ENCODE results near the gene SRGAP1. TPM values are rescaled to one million over a fixed set of nuclear protein-coding genes. Genes with fewer than 3 reads are reported as not detected.
"Not testable (repeated sequence)": the region's sequence is repeated elsewhere in the genome, so short reads cannot be mapped to it uniquely, and the experiment has no call there.

The SRGAP1 gene
- total and polyA plus RNA-seq, 2 of the 8 experiments (the other 6 are each of a cell fraction or from before 2014, with no cell fraction given), result 3.2 to 7.3 TPM

GRCh38 chr12:64121086-64121485 lies 276.6 kb downstream of the SRGAP1 start:
- H3K4ac ChIP-seq (replicated peaks; ENCODE audit: insufficient read length, low read depth, low read length); H2BK20ac ChIP-seq (ENCODE audit: low read length); H3K27me3 ChIP-seq (replicated peaks in 1 of 4; ENCODE audit: control insufficient read depth in 3 of 4, extremely low read depth in 1 of 4, insufficient read depth in 3 of 4, low read length in 3 of 4); DNase-seq (ENCODE audit: low read depth in 1 of 2, low spot score in 2 of 2); H3K27ac ChIP-seq (ENCODE audit: low read depth, low read length); H3K4me3 ChIP-seq (ENCODE audit: extremely low read depth in 1 of 4, insufficient read depth in 2 of 4, low read depth in 3 of 4, low read length in 4 of 4); H2AK5ac ChIP-seq (ENCODE audit: low read depth, low read length); H2BK15ac ChIP-seq (ENCODE audit: low read length); H3K4me1 ChIP-seq (replicated peaks in 1 of 4; ENCODE audit: control insufficient read depth in 3 of 4, insufficient read depth in 4 of 4, low read length in 3 of 4); H3K9ac ChIP-seq (replicated peaks in 1 of 4; ENCODE audit: extremely low read depth in 1 of 4, low read depth in 3 of 4, low read length in 3 of 4); H3K79me2 ChIP-seq (ENCODE audit: control insufficient read depth in 1 of 2, insufficient read depth in 2 of 2, low read length in 2 of 2); H3K36me3 ChIP-seq (ENCODE audit: control insufficient read depth in 2 of 4, insufficient read depth in 4 of 4, low read length in 3 of 4); H3K14ac ChIP-seq (ENCODE audit: insufficient read length); H3K9me3 ChIP-seq (ENCODE audit: insufficient read depth in 2 of 2, low read depth in 1 of 2, low read length in 1 of 2); H2BK5ac ChIP-seq (ENCODE audit: low read depth, low read length); H4K8ac ChIP-seq (ENCODE audit: extremely low read depth, insufficient read depth, low read length); H3K4me2 ChIP-seq (ENCODE audit: insufficient read depth in 1 of 2, low read depth in 2 of 2, low read length in 2 of 2); H4K91ac ChIP-seq (replicated peaks; ENCODE audit: insufficient read length, low read length); H2AFZ ChIP-seq (ENCODE audit: low read length); H3K56ac ChIP-seq (replicated peaks; ENCODE audit: insufficient read length, low read depth, low read length); H3K18ac ChIP-seq (ENCODE audit: extremely low read depth, low read length); H3K23me2 ChIP-seq (ENCODE audit: low read depth, low read length); H3K23ac ChIP-seq (ENCODE audit: insufficient read length); H3K79me1 ChIP-seq (ENCODE audit: low read depth, low read length); FAIRE-seq; CTCF ChIA-PET (ENCODE audit: partially characterized antibody); H2BK120ac ChIP-seq (replicated peaks; ENCODE audit: low read depth, low read length); H4K5ac ChIP-seq (ENCODE audit: insufficient read length, low read depth, low read length); H2BK12ac ChIP-seq (ENCODE audit: low read depth, low read length); H4K20me1 ChIP-seq (replicated peaks in 1 of 2; ENCODE audit: control insufficient read depth in 1 of 2, insufficient read depth in 2 of 2, low read length in 2 of 2): not testable (repeated sequence)
- WGBS, 2 experiments (ENCODE audit: extremely low coverage in 1 of 2, insufficient coverage in 1 of 2, insufficient read length in 1 of 2, insufficient replicate concordance in 2 of 2, low coverage in 1 of 2, low lambda C conversion rate in 2 of 2, missing lambda C conversion rate in 1 of 2), result 89% methylated on average over 3 of the region's 3 CpGs; no CpG with 5 or more reads in 1 of the 2 experiments
- POLR2A ChIA-PET (ENCODE audit: partially characterized antibody), result interaction anchor here (1.1 kb wide), 1 partner anchor 36 kb away, joined by 3 read pairs; no protein-coding TSS in a partner anchor
